Common myeloid progenitor, CD34-positive (primary cell): ENCODE measurements around the gene IGSF9B.

Experiments
- CTCF ChIA-PET: fragments of 350-600 bp; sonication (Branson Sonifier 250); formaldehyde crosslinking; loops from one replicate; lab custom pipeline; 2021; ENCODE audit warnings: antibody characterized with exemption; lab: Charles Lee
- POLR2A ChIA-PET: fragments of 350-600 bp; sonication (Branson Sonifier 250); formaldehyde crosslinking; loops from one replicate; lab custom pipeline; 2021; ENCODE audit warnings: antibody characterized with exemption; lab: Charles Lee
- DNase-seq, 3 donors: peaks; one replicate each; pipeline versions ENCODE4 v3.0.0 to v3.0.0-alpha.2; 2013
- H3K27ac ChIP-seq, 2 experiments: 1 replicate in 1 of 2; 2 replicates in 1 of 2; pipeline ENCODE4 v1.7.0; 2013; ENCODE audit warnings: inconsistent platforms in 2 of 2, low read length in 2 of 2, mild to moderate bottlenecking in 2 of 2, low read depth in 1 of 2, moderate library complexity in 1 of 2; ENCODE audit not compliant: severe bottlenecking in 2 of 2, insufficient read depth in 1 of 2, poor library complexity in 1 of 2
- H3K27me3 ChIP-seq, 5 experiments: replicated peaks in 2 of 5; 1 replicate in 3 of 5; 2 replicates in 2 of 5; pipeline versions ENCODE4 v1.6.1 to v1.7.0; 2013; ENCODE audit warnings: low read length in 4 of 5, mild to moderate bottlenecking in 2 of 5, moderate library complexity in 2 of 5, inconsistent platforms in 1 of 5; ENCODE audit not compliant: insufficient read depth in 5 of 5, control insufficient read depth in 4 of 5
- H3K36me3 ChIP-seq, 4 experiments: 1 replicate in 2 of 4; 2 replicates in 2 of 4; pipeline versions ENCODE4 v1.6.1 to v1.7.0; 2013; ENCODE audit warnings: low read length in 3 of 4, control low read depth in 1 of 4, mild to moderate bottlenecking in 1 of 4; ENCODE audit not compliant: control insufficient read depth in 4 of 4, insufficient read depth in 4 of 4
- H3K4me1 ChIP-seq, 4 experiments: 1 replicate in 3 of 4; 2 replicates in 1 of 4; pipeline versions ENCODE4 v1.6.1 to v1.7.1; 2013; ENCODE audit warnings: low read length in 3 of 4, mild to moderate bottlenecking in 3 of 4, control low read depth in 1 of 4, inconsistent platforms in 1 of 4, moderate library complexity in 1 of 4; ENCODE audit not compliant: control insufficient read depth in 4 of 4, insufficient read depth in 4 of 4; ENCODE audit errors: control extremely low read depth in 1 of 4
- H3K4me3 ChIP-seq, 7 experiments: 1 replicate in 4 of 7; 2 replicates in 3 of 7; pipeline versions ENCODE4 v1.5.1 to v1.7.0; 2013; ENCODE audit warnings: mild to moderate bottlenecking in 7 of 7, low read length in 6 of 7, moderate library complexity in 6 of 7, inconsistent platforms in 2 of 7, low read depth in 2 of 7, control low read depth in 1 of 7; ENCODE audit not compliant: insufficient read depth in 4 of 7, control insufficient read depth in 1 of 7; ENCODE audit errors: extremely low read depth in 1 of 7
- H3K9me3 ChIP-seq, 5 experiments: 1 replicate in 4 of 5; 2 replicates in 1 of 5; pipeline versions ENCODE4 v1.6.1 to v1.7.1; 2013; ENCODE audit warnings: low read length in 4 of 5, mild to moderate bottlenecking in 2 of 5, inconsistent platforms in 1 of 5, low read depth in 1 of 5, moderate library complexity in 1 of 5; ENCODE audit not compliant: control insufficient read depth in 4 of 5, insufficient read depth in 2 of 5; ENCODE audit errors: control extremely low read depth in 1 of 5
- WGBS: methylation state at CpG from one replicate; pipeline ENCODE4 v1.1.5; 2013; ENCODE audit not compliant: insufficient coverage; 5-methylcytosine and 5-hydroxymethylcytosine counted together

The IGSF9B gene

DNA sequence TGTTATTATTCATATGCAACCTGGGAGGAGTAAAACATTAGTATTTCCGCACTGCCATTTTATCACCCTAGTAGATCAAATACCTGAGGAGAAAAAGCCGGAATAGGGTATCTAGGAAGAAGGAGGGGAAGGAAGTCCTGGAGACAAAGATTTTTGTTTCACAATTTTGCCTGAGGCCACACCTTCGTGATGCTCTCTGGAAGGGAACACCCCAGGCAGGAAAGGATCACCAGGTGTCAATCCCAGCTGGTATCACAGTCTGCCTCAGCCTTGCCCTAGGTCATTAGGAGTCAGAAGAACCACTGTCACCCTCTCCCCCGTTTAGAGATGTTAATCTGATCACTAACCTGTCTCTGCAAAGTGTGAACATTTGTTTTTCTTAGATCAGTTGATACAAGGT lies 35.4 kb upstream of the IGSF9B start:
- Histone ChIP-seq H3K4me1 (peaks cover 0 to 3% (median under 1%) of the 10 kb centered on the region in 4 experiments), H3K27ac (no peak overlapping the region), H3K27me3 (peaks cover 0 to 5% (median 0%) of the 10 kb centered on the region in 5 experiments), H3K4me3 (no peak overlapping the region), H3K36me3 (no peaks in the 10 kb centered on the region), H3K9me3 (no peaks in the 10 kb centered on the region)
- no peak for DNase-seq
- 32% methylated on average over 2 of the region's 4 CpGs for WGBS
- ChIA-PET POLR2A (no interaction called here), CTCF (interaction anchor here (0.6 to 1.1 kb wide), 2 partner anchors 13 to 19 kb away, joined by 3 read pairs; no protein-coding TSS in a partner anchor)

DNA sequence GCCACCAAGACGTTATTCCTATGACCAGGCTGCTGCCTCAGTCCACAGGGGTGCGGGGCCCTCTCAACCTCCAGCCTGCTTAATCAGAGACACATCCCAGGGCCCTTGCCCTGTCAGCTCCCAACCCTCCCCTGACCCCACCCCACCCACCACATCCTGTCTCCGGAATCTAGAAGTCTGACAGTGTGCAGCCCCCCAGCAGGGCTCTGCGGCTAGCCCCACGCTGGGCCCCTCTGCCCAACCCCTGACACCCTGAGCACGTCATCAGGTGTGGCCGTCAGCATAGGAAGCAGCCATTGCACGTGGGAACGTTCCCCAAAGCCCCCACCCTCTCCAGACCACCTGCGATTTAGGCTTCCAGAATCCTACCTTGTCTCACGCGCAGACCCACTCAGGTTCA lies 34.3 kb upstream of the IGSF9B start:
- Histone ChIP-seq H3K27ac (no peak overlapping the region), H3K27me3 (peaks cover 0 to 5% (median 0%) of the 10 kb centered on the region in 5 experiments), H3K4me1 (peaks cover 0 to 3% (median under 1%) of the 10 kb centered on the region in 4 experiments), H3K4me3 (no peak overlapping the region), H3K36me3 (no peaks in the 10 kb centered on the region), H3K9me3 (no peaks in the 10 kb centered on the region)
- DNase-seq = peak in 2 of 3 donors; percentile 13 to 18
- ChIA-PET CTCF (no interaction called here), POLR2A (no interaction called here)
- WGBS = 60% methylated on average over 10 of the region's 12 CpGs

DNA sequence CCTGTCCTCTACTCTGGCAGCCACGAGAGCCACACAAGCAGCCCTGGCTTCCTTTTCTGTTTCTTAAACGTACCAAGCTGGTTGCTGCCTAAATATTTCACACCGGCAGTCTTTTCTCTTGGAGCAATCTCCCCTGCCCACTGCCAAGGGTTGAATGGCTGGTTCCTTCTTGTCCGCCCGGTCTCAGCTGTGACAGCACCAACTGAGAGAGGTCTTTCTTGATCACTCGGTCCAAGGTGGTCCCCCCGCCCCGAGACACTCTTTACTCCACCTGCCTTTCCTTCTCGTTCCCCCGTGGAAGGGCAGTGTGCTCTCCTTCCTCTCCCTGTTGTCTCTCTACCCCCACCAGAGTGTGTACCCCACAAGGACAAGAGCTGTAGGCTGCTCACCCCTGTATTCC lies 33.7 kb upstream of the IGSF9B start:
- 92% methylated on average over 10 of the region's 10 CpGs for WGBS

DNA sequence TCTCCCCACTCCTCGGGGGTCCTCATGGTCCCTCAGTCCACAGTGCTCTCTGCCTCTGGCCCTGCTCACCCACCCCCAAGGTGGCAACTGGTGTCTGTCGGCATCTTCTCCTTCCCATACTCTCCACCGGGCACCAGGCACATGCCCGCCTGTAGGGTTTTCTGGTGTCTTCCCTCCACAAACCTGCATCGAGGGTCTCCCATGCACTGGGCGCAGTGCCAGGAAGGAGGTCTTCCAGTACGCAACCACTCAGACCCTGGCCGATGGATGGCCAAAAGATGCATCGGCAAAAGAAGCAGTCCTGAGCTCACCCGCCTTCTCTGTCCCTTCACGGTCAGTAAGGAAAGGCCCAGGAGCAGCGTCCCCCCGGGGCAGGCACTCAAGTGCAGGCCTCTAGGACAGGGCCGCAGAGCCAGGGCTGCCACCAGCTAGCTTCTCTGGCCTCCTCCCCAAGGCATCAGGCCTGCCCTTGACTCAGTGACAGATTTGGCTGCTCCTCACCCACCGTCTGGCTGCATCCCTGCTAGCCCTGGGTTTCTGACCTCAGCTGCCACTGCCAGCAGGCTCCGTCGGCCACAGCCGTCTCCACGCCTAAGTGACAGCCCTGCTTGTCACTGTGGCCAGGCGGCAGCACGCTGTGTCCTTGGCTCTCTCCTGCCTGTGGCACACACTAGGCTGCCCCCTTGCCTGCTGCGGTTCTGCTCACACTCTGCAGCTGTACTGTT lies 32.1 kb upstream of the IGSF9B start:
- no peak overlapping the region for H3K27ac ChIP-seq

More for the DNA sequence above, 33.7 kb upstream of the IGSF9B start:
- Histone ChIP-seq H3K4me3 (no peak overlapping the region), H3K27me3 (peaks cover 0 to 5% (median 0%) of the 10 kb centered on the region in 5 experiments), H3K27ac (no peak overlapping the region), H3K36me3 (no peaks in the 10 kb centered on the region), H3K9me3 (no peaks in the 10 kb centered on the region), H3K4me1 (peaks cover 0 to 3% (median under 1%) of the 10 kb centered on the region in 4 experiments)
- ChIA-PET CTCF (no interaction called here), POLR2A (no interaction called here)
- no peak for DNase-seq

DNA sequence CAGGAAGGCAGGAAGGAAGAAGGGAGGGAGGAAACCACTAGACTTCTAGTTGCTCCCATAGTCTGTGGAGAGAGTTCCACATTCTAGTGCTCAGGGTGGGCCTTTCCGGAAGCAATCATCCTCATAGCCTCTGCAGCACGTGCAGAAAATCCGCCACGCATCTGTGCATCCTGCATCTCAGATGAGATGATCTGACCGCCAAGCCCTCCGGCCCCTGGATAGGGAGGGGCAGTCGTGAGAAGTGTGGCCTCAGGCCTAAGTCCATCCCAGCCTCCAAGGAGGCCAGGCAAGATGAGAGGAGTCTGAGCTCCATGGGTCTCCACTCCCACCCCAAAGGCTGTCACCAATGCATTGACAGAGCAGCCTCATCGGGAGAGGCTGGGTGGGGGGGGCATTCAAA lies 30.4 kb upstream of the IGSF9B start:
- no peaks in the 10 kb centered on the region for H3K36me3 ChIP-seq
- CTCF ChIA-PET = no interaction called here

More for the DNA sequence above, 32.1 kb upstream of the IGSF9B start:
- no peak for DNase-seq
- CTCF ChIA-PET = no interaction called here
- Histone ChIP-seq H3K9me3 (no peaks in the 10 kb centered on the region), H3K36me3 (no peaks in the 10 kb centered on the region), H3K4me1 (peaks cover 0 to 3% (median under 1%) of the 10 kb centered on the region in 4 experiments), H3K27me3 (peaks cover 0 to 3% (median 0%) of the 10 kb centered on the region in 5 experiments), H3K4me3 (no peak overlapping the region)
- 98% methylated on average over 18 of the region's 22 CpGs for WGBS
- POLR2A ChIA-PET = no interaction called here

DNA sequence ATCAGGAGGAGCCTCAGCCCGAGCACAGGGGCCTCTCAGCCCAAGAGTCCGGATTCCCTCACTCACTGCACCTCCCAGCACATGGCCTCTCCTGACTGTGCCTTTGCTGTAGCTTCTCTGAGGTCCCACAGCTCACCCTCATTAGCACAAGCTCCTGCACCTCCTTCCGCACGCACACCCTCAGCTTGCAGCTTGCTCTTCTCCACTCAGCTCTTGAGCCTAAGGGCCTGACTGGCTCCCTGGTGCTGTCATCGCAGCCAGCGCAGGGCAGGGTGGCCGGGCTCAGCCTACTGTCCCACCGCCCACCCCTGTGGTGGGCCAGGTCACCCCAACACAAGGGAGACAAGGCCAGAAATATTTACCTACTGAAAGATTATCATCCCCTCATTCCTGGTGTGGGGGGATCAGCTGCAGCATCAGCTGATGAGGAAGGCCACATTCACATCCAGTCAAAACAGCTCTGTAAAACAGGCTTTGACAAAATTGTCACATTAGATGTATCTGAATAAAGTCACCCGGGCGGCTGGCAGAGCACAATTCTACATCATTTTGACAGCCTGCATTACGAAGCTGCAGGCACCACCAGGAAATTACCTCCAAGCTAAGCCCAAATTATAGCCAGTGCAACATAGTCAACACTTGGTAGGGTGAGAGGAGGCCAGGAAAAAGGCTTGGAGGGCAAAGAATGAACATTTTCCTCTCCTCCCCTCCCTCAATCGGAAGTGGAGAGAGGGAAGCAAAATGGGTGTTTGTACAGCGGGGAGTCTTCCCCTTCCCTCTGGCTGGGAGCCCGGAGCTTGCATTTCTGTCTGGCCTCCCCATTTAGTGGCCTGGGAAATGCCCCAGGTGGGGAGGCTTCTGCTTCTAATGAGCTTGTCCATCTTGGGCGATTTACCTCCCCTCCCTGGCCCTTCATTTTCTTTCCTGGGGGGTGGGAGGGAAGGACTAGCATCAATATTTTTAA lies 29.5 kb upstream of the IGSF9B start:
- CTCF ChIA-PET = interaction anchor here (1.0 to 1.2 kb wide), 2 partner anchors 12 to 46 kb away, joined by 3 to 5 read pairs; no protein-coding TSS in a partner anchor

More for the DNA sequence above, 30.4 kb upstream of the IGSF9B start:
- WGBS = 92% methylated on average over 7 of the region's 8 CpGs
- H3K9me3 ChIP-seq = no peaks in the 10 kb centered on the region
- H3K27me3 ChIP-seq = peaks cover 0 to 3% (median 0%) of the 10 kb centered on the region in 5 experiments
- POLR2A ChIA-PET = no interaction called here
- H3K27ac ChIP-seq = no peak overlapping the region
- no peak for DNase-seq
- peaks cover 0 to 3% (median under 1%) of the 10 kb centered on the region in 4 experiments for H3K4me1 ChIP-seq
- H3K4me3 ChIP-seq = no peak overlapping the region

More for the DNA sequence above, 29.5 kb upstream of the IGSF9B start:
- peaks cover 0 to 2% (median under 1%) of the 10 kb centered on the region in 4 experiments for H3K4me1 ChIP-seq
- 91% methylated on average over 9 of the region's 15 CpGs for WGBS
- no peak for DNase-seq
- H3K4me3 ChIP-seq = no peak overlapping the region
- POLR2A ChIA-PET = no interaction called here
- H3K27me3 ChIP-seq = peaks cover 0 to 6% (median 0%) of the 10 kb centered on the region in 5 experiments
- H3K36me3 ChIP-seq = no peaks in the 10 kb centered on the region
- H3K9me3 ChIP-seq = no peaks in the 10 kb centered on the region
- no peak overlapping the region for H3K27ac ChIP-seq
